GM19351 (cell line): Measurements from ENCODE around the gene BPI.
"Not testable (repeated sequence)": the region's sequence is repeated elsewhere in the genome, so short reads cannot be mapped to it uniquely, and the experiment has no call there.

Source experiments
- ATAC-seq: cut with Tn5 transposase; IDR thresholded peaks from one replicate; pipeline ENCODE4 v1.9.1; 2021; ENCODE audit warnings: mild to moderate bottlenecking, moderate library complexity; ENCODE audit not compliant: unreplicated experiment

BPI gene

DNA sequence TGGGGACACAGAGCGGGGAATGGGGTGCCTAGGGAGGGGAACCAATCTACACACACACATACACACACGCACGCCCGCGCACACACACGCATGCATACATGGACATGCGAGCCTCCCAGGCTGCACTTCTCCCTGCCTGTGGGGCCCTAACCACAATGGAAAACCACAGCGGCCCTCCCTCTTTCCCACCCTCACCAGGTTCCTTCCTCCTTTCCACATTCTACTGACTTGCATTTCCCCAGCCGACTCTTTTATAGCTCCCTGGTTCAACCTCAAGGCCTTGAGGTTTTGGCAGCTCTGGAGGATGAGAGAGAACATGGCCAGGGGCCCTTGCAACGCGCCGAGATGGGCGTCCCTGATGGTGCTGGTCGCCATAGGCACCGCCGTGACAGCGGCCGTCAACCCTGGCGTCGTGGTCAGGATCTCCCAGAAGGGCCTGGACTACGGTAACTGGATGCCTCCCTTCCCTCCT, at the start of gene BPI:
TSS of gene BPI (plus strand) at position 249 of the 472 bp plus-strand sequence. CDS start at position 317, 68 bp downstream.
- no peak for ATAC-seq

DNA sequence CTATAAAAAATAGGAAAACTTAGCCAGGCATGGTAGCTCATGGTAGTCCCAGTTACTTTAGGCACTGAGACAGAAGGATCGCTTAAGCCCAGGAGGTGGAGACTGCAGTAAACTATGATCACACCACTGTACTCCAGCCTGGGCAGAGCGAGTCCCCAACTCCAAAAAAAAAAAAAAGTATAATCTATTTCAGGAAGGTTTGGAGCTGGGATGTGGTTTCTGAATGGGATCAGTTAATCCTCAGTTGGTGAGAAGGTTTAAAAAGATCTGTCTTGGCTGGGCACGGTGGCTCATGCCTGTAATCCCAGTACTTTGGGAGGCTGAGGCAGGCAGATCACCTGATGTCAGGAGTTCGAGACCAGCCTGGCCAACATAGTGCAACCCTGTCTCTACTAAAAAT, 49.3 kb upstream of the BPI start:
- not testable (repeated sequence) for ATAC-seq

DNA sequence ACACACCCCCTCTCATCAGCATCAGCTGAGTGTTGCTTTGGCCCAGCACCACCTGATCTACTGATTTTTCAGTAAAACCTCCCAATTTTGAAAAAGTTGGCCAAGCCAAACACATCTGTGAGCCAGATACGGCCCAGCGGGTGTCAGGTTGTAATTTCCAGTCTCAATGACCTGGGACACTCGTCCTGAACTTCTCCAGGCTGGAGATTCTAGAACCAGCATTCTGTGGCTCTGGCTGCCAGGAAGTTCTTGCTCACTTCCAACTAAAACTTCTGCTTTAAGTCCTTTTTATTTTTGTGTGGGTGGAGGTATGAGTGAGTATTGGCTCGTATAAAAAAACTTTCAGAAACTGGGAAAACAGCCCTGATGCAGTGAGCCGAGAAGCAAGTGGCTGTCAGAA, 48.6 kb upstream of the BPI start:
- no peak for ATAC-seq

DNA sequence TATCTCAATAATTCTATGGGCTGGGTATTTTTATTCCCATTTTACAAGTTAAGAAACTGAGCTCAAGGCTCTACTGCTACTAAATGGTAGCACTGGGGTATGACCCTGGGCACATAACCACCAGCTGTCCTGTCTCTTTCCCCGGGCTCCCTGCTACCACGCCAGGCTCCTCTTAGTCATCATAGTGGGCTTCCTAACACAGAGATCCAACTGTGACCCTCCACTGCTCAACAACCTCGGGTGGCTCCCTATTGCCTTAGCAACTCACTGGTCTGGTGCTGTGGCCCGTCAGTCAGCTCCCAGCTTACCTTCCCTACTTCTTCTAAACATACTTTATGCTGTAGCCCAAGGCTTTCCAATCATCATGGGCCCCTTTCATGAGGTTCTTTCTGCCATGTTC, 47.9 kb upstream of the BPI start:
- no peak for ATAC-seq

DNA sequence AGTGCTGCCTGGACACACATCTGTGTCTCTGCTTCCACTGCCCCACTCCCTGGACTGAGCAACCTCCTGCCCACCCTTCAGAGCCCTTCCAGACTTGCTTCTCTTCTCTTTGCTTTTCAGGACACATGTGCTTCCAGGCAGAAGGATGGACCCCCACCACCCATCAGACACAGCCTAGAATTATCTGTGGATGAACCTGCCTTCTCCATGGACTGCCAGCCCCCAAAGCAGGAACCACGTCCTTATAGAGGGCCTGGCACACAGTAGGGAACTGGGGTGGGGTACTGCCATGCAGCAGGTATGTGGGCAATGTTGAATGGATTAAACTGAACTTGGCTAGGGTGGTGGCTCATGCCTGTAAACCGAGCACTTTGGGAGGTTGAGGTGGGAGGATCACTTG, 47.0 kb upstream of the BPI start:
- ATAC-seq: no peak

DNA sequence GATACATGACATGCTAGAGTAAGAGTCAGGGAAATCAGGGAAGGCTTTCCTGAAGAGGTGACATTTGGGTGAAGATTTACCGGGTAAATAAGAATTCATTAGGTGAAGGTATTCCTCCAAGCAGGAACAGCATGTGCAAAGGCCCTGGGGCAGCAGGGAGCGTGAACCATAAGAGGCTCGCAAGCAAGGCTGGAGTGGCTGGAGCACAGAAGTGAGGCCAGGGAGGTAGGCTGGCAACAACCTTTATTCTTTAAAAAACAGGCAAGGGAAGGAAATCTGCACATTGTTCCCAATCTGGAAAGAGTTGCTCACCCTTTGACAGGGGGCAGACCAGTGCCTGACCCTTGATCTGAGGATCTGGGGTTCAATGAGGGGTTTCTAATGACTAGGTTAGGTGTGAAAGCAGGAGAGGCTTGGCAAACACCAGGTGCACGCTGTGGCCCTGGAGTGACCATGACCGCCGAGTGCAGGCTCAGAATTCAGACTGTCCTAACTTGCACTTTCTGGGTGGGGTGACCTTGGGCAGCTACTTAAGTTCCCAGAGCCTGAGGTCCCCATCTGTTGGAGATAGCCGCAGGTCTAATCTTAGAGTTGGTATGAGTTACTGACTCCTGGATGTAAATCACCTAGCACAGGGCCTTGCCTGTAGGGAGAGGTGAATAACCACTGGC, 45.3 kb upstream of the BPI start:
- no peak for ATAC-seq

DNA sequence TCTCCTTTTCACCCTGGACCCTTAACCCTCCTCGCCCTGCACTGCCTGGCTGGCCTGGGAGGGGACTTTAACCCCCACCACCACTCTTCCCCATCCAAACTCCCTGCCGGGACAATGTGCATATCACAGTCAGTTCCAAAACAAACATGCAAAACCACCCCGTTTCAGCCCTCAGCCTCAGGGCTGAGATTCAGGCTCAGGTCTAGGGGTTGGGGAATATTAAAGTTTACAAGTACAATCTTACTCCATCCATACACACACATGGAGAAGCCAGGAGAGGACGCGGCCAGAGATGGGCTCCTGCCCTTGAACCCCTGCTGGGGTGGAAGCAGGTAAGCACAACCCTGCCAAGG, 44.0 kb upstream of the BPI start:
- ATAC-seq: no peak

DNA sequence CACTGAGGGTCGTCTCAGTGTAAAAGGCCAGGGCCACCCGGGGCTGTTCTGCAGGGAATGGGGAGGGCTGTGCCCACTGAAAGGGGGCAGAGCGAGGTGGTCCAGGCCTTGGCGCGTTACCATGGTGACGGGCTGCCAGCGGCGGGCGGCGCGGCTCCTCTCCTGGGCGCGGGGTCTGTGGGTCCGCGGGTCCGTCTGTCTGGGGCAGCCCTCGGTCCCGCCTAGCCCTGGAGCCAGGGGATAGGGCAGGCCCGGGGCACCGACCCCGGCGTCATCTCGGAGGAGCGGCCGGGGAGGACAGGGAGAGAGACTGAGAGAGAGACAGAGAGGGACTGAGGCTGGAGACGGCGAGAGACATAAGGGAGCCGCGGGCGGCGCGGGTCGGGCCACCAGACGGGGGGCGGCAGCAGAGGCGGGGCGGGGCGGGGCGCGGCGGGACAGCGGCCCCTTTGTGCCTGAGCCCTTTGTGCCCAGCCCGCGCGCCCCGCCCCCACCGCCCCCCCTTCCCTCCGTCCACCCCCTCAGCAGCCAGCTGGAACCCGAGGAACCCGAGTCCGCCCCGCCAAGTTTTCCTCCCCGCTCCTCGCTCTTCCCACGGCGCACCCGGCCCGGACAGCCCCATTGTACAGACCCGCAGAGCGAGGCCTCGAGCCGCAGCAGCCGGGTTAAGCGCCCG, 43.4 kb upstream of the BPI start, which contains the start of gene KIAA1755:
TSS of gene KIAA1755 (minus strand) at position 358 of the 676 bp plus-strand sequence. CDS start at position 123, 235 bp downstream.
- ATAC-seq: no peak

DNA sequence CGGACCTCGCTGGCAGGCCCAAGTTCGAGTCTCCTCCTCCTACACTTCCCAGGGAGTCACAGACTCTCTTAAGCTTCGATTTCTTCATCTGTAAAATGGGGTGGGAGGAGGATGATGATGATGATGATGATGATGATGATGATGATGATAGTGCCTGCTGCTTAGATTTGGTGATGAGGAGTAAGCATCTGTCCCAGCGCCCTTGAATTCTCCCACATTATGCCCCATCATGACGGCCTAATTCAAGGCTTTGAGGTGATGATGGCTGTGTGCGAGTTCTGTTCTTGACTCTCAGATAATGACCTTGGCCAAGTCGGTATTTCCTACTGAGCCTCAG, 42.9 kb upstream of the BPI start:
- ATAC-seq: no peak

DNA sequence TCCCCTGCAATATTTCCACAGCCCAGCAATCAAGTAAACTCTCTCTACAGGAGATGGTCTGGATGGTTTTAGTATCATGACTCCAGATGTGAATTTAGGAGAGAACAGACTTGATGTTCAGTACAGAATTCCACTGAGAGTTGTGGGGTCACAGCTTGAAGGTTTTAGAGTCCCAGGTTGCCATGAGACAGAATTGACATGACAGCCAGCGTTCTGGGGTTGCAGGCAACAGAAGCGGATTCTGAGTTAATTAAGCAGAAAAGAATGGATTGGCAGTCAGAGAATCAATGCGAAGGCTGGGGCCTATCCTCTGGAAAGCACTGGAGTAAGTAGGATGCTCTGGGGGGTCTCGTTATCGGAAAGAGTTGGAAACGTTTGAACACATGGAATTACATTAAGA, 41.0 kb upstream of the BPI start:
- no peak for ATAC-seq

DNA sequence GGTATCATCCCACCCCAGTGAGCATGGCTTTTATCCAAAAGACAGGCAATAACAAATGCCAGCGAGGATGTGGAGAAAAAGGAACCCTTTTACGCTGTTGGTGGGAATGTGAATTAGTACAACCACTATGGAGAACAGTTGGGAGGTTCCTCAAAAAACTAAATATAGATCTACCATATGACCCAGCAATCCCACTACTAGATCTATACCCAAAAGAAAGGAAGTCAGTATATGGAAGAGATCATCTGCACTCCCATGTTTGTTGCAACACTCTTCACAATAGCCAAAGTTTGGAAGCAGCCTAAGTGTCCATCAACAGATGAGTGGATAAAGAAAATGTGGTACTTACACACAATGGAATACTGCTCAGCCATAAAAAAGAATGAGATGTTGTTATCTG, 37.5 kb upstream of the BPI start:
- no peak for ATAC-seq

DNA sequence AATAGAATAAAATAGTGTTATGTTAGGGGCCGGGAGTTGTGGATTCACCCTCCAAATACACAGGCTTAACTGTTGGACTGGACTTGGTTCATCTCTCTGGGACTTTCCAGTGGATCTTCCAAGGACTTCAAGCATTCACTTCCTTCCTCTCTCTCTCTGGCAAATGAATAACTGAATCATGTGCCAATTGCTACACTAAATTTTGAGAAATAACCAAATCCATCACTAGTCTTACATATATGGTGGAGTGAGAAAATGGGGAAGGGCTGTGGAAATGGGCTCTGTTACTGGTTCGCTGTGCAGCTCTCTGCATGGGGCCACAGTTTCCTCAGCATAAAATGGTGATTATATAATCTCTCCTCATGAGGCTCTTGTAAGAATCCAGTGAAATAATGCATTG, 36.7 kb upstream of the BPI start:
- no peak for ATAC-seq

DNA sequence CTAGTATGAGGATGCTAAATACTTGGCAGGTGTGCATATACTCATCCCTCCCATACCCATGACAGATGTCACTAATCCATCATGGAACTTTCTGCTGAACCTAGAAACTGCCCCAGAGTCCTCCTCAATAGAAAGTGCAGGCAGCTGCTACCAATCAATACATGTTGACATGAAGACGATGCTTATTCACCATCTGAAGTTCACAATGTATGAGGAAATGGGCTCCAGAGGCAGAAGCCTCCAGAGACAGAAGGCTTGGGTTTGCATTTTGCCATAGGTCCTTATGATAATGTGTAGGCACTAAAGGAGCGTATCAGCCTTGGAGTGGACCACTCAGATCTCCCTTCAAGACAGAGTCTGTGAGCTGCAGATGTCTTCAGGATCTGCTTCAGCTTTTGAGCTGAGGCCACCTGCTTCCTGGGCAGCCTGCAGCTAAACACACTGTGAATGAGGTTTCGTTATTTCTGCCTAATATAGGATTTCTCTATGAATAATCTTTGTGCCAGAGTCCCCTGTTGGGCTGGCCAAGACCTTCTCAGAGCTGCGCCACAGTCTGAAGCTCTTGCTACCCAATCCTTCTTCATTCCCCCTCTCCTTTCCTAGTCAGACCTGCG, 35.9 kb upstream of the BPI start:
- ATAC-seq: no peak

DNA sequence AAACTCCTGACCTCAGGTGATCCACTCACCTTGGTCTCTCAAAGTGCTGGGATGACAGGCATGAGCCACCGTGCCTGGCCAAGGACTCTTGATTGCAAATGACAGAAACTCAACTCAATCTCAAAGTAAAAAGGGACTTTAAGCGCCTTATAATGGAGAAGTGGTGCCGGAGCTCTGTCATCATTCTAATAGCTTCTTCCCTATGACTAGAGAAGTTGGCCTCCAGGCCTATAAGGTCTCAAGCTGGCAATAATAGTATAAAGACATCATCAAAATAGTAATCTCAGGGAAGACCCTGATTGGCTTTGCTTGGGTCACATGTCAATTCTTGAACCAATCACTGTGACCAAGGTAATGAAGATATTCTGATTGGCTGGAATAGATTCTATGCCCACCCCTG, 34.9 kb upstream of the BPI start:
- ATAC-seq: no peak

DNA sequence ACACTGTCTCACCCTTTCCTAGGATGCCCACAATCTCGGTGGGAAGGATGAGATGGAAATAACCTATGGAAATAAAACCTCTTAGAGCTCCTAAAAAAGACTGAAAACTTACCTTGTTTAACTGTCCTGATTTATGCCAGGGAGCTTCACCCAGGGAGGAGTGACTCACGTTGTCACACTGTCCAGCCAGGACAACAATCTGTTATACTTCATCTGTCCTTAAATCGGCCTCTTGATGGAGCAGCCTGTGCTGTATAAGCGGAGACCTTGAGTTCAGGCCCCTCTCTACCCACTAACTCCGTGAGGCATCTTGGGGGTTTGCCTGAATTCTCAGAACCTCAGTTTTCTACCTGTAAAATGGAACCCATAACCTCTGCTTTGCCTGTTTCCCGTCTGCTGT, 34.2 kb upstream of the BPI start:
- no peak for ATAC-seq

DNA sequence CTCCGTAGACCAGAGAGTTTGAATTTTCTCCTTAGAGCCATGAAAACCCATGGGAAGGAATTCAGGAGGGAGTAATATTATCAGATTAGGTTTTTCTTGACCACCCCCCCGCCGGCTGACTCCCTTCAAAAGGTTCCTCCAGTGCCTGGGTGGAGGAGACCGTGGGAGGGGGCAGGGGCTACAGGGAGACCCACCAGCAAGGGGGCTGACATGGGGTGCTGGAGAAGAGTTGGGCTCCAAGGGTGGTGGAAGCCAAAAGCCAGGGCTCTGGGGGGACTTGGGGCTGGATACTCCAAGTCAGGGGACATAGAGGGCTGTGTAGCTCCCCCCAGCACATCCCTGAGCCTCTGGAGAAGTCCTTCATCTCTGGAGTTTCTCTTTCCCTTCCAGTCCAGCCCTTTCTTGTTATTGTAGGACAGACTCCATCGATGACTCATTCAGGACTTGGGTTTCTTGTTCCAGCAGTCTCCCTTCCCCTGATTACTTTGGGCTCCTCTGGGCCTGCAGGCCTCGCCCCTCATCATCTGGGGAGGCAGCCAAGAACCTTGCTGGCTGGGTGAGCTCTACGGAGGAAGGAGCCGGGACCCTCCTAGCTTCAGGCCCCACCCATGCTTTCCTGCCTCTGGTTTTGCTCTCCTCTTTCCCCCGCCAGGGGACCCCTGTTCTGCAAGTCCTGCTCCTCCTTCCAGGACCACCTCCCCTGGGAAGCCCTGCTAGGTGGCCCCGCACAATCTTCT, 32.9 kb upstream of the BPI start:
- no peak for ATAC-seq

DNA sequence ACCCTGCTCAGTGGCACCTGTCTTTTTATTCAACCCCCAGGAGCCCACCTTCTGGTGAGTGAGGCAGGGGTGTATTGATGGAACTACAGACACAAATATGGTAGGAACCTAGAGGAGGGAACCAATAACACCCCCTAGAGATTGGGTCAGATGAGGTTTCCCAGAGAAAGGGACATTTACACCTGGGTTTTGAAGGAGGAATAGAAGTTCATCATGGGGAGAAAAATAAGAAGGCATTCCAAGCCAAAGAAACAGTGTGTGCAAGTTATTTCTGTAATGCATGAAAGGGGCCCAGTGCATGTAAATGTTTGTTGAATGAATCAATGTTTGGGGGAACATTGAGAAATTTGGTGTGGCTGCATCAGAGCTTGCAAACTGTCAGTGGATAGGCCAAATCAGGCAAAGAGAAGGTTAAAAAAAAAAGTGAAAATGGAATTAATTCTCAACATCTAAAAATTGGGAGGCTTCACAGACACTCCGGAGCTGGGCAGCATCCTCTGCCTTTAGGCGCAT, 32.3 kb upstream of the BPI start:
- ATAC-seq: no peak

DNA sequence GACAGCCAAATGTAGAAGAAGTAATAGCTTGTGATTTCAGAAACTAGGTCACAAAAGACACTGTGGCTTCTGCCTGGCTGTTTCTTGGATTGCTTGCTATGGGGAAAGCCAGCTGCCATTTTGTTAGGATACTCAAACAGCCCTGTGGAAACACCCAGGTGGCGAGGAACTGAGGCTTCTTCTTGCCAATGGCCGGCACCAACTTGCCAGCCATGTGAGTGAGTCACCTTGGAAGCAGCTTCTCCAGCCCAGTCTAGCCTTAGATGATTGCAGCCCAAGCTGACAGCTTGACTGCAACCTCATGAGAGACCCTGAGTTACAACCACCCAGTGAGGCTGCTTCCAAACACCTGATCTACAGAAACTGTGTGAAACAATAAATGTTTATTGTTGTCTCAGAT, 31.6 kb upstream of the BPI start:
- ATAC-seq: no peak

DNA sequence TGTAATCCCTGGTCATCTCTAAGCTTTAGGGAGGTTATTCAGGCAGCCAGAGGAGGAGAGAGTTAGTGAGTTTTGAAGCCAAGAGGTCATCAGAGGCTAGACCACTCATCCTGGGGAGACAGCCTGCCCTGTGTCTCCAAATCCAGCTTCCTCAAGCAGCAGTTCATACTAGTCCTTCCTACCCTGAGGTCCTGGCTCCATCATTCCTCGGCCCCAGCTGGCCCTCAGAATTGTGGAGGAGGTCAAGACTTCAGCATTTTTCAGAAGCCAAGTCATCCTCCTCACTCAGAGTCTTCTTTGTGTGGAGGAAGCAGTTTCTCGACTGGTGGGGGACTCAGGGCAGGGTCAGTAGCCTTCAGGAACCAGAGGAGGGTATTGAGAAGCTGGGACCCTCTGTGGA, 31.0 kb upstream of the BPI start:
- ATAC-seq: no peak

DNA sequence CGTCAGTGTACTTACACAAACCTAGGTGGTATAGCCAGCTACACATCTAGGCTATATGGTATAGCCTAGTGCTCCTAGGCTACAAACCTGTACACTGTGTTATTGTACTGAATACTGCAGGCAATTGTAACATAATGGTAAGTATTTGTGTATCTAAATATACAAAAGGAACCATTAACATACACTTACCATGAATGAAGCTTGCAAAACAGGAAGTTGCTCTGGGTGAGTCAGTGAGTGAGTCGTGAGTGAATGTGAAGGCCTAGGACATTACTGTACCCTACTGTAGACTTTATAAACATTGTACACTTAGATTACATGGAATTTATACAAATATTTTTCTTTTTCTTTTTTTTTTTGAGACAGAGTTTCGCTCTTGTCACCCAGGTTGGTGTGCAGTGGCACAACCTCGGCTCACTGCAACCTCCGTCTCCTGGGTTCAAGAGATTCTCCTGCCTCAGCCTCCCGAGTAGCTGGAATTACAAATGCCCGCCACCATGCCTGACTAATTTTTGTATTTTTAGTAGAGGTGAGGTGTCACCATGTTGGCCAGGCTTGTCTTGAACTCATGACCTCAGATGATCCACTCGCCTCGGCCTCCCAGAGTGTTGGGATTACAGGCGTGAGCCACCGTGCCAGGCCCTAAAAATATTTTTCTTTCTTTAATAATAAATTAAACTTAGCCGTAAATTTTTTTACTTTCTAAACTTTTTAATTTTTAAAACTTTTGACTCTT, 28.0 kb upstream of the BPI start:
- no peak for ATAC-seq

DNA sequence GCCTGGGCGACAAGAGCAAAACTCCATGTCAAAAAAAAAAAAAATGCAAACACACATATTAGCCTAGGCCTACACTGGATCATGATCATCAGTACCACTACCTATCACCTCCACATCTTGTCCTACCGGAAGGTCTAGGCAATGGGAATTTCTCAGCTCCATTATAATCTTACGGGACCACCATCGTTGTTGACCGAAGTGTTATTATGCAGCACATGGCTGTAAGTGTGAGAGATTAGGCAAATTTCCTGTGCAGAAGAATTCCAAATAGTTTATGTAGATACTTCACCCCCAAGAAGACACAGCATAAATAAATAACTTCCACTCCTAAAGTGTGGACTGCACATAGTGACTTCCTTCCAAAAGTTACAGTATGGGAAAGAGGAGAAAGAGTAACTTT, 26.7 kb upstream of the BPI start:
- ATAC-seq: no peak
